Fibroblast of peridontal ligament (primary cell): ENCODE measurements around the gene CDC20B.

Source experiments
- DNase-seq: peaks from one replicate; pipeline ENCODE4 v3.0.0-alpha.2; 2010; ENCODE audit errors: extremely low read depth

Gene CDC20B, protein sequence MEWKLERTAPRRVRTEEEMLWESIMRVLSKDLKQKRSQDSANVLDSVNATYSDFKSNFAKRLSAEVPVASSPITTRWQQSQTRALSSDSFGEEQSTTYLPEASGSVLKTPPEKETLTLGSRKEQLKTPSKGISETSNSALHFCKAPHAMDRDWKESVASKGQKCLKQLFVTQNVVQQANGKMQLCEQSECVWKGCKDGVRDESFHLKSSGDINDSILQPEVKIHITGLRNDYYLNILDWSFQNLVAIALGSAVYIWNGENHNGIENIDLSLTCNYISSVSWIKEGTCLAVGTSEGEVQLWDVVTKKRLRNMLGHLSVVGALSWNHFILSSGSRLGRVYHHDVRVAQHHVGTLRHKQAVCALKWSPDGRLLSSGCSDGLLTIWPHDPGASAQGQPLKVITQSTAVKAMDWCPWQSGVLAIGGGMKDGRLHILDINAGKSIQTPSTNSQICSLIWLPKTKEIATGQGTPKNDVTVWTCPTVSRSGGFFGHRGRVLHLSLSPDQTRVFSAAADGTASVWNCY

DNA sequence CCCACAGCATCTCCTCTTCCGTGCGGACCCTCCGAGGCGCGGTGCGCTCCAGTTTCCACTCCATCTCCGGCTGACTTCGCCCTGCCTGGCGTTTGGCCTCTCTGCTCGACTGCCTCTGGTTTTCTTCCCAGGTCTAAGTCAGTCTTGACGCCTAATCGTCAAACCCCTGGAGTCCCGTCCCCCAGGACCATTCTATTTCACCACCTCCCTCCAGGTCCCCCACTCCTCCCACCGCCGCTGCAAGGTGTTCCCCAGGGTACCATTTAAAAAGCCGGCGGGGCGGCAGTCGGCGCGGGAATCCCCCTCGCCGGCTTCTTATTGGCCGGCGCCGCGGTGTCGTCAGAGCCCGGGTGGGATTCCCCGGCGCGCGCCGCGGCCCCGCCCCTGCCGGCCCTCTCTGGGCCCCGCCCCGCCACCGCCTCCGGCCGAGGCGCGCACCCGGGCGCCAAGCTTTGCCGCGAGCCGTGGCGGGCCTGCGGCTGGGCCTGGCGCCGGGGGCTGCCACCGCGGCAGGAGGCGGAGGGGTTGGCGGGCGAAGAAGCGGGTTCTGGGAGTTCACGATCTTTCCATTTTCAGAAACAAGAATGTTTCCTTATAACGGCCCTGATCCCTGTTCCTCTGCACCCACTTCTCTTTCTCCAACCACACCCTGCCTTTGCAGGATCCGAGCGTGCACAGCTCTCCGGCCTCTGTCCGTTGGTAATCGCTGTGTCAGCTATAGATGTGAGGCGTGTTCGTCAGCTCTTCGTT, at the start of gene CDC20B:
Gene CDC20B (minus strand): TSS at position 241 of the 750 bp plus-strand sequence. CDS start 177 bp downstream, at position 64.
- DNase-seq: peak; percentile 45

DNA sequence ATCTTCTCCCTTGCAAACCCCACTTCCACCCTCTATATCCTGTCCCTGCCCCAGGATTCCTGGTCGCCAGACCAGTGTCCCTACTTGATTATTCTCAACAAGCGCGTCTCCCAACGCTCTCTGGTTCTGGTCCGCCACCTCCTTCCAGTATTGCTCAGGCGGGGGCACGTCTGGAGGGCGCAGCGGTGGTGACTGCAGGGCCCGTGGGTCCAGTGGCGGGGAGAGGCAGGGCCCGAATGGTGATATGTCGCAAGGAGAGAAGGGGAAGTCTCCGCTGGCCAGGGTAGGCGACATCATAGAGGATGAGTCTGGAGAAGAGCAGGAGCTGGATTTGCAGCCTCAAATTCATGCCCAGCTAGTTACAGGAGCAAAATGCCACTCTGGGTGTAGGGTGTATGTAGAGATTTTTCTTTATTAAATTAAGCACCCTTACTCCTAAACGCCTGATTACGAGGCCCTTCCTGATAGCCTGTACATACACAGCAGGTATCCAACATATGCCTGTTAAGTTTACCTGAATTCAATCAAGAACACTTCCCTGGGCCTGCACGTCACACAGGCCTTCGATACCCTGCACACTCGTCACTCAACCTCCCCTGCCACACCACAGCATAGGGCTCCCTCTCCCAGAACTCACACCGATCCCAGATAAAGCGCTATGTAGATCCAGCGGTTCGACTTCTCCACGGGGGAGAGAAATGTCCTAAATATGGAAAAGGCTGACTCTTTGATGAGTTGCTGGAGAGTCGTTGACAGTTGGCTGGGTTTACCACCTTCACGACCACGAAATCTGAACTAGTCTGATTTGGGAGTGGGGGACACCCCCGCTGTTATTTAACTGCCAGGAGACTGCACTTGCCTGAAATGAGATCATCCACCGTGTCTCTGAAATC, 49.4 kb upstream of the CDC20B start:
- no peak for DNase-seq

DNA sequence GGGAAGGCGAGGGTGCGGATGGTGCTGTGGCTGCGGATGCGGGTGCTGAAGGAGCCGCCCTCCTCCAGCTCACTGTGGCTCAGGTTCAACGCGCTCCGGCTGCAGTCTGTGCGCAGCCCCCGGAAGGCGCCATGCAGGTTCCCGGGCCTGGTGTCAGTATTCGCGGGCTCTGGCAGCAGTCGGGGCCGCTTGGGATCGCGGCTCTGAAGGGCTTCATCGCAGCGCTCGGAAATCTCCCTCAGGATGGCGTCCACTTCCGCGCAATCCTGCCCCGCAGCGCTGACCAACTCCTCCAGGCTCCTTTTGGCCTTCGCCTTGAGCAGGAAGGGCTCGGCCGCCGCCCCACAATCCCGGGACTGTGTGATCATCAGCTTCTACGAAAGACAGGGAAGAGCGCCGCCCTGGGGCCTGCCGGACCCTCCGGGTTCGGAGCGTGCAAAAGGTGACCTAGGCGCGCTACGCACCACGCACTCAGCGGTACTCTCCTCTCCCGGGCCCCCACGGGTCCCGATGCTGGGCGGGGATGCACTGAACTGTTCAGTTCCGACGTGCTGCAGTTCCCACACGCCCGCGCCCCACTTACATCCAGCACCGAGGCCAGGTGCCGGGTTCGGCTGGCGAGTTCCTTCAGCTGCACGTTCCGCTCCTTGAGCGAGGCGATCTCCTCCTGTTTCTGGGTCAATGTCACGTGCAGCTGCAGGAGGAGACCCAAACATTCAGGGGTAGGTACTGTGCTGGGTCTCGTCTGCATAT, 47.6 kb upstream of the CDC20B start:
- DNase-seq: no peak

DNA sequence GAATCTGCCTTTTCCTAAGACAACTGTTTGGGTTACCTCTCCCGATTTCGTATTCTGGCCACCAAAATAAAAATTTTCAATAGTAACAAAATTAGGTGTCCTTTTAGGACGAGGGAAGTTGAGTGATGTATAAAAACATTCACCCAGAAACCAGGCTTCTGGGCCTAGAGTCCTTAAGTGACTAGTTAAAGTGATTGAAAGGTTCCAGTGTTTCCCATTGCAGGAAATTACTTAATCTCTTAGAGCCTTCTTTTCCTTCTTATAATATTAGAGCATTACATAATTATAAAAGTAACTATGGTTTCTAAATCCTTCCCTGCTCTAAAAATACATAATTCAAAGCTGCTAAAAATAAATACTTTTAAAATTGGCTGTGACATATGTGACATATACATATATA, 46.8 kb upstream of the CDC20B start:
- DNase-seq: no peak

DNA sequence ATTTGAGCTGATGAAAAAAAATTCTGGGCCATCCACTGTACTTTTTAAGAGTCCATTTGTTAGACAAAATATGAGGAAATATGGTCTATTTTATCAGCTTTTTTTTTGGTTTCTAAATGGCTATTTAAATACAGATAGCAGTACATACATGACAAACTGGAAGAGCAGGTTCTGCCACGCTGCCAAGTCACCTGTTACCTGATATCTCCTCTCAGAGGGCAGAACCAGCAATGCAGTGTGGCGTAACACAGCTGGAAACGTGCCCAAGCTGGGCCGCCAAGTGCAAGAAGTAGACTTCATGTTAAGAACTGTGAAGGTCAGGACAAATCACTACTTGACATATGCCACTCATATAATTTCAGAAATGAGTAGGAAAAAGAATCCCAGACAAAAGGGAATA, 46.0 kb upstream of the CDC20B start:
- no peak for DNase-seq

DNA sequence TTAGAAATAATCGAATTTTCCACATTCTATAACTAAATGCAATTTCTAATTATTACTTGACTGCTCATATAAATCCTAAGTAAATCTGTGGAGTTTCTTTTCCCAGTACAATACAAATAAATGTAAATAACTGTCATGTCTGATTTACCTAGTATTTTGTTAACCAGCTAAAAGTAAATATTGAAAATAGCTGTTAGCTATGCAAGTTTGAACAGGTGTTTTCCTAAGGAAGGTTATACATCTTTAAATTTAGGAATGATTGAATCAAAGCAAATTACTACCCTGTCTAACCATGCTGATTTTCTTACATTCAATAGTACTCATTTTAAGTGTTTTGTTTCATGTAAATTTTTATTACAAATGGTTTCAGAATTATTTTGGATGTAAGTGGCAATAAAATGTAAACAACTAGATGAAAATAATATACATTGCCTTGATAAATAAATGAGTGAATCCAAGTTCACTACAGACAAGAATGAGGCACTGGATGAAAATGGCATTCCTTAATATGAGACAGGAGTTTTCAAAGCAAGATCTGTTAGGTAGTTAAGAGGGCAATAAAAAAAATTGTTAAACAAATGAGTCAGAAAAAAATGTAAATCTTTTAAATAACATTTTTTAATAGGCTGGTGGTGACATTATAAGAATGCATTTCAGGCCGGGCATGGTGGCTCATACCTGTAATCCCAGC, 38.4 kb upstream of the CDC20B start:
- DNase-seq: no peak

DNA sequence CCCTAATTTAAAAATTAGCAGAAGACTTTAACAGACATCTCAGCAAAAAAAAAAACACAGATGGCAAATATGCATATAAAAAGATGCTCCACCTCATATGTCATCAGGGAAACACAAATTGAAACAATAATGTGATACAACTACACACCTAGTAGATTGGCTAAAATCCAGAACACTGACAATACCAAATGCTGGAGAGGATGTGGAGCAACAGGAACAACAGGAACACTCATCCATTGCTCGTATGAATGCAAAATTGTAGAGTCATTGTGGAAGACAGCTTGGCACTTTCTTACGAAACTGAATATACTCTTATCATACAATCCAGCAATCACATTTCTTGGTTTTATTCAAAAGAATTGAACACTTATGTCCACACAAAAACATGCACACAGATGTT, 32.0 kb upstream of the CDC20B start:
- DNase-seq: no peak

DNA sequence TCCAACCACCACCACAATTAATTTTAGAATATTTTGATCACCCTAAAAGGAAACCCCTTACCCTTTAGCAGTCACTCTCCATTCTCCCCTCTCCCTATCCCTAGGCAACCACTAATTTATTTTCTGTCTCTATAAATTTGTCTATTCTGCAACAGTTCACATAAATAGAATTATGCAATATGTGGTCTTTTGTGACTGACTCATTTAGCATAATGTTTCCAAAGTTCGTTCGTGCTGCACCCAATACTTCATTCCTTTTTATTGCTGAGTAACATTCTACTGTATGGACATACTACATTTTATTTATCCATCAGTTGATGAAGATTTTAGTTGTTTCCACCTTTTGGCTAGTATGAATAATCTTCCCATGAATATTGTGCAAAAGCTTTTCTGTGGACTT, 18.2 kb upstream of the CDC20B start:
- DNase-seq: peak; percentile 16

DNA sequence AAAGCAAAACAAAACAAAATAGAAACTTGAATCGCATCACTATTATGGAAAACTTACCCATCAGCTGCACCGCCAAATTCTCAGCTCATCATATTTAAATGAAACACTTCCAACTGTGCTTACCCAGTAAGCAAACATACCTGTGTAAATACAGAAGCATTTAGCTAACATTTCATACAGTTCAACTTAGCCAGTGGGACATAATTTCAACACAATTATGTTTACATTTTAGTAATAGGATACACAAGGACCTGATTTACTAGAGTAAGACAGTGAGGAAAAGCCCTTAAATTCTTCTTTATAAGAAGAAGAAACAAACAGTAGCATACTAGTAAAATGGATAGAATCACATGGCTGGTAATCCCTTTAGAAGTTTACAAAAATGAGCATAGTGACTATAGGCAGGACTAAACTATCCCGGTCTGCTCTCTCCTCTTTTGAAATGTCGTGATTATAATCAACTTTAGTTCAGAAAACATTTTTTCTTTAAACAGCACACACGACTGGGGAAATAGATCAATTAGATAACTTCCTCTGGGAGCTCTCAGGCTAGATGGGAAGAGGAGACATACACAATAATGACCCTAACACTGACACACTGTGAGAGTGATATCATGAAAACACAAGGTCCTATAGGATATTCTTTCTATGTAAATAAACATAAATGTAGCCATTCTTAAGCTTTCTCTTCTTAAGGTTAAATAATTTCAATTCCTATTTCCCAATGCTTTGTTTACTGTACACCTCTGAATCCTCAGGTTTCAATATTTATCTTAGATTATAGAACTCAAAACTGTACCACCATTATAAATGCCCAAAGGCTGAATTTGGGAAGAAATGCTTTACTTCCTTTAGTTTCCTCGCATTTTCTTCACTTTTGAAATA, 15.9 kb upstream of the CDC20B start:
- DNase-seq: no peak

DNA sequence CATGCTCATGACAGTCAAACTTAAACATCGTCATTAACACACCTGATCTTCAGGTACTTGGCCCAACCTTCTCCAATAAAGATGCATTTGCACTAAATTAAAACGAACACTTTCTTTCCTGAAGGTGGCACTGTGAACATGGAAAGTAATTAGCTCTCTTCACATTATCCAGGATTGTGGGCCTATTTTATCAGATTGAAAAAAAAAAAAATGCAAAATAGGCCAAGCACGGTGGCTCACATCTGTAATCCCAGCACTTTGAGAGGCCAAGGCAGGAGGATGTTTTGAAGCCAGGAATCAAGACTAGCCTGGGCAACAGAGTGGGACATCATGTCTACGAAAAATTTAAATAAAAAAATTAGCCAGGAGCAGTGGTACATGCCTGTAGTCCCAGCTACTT, 14.4 kb upstream of the CDC20B start:
- no peak for DNase-seq

DNA sequence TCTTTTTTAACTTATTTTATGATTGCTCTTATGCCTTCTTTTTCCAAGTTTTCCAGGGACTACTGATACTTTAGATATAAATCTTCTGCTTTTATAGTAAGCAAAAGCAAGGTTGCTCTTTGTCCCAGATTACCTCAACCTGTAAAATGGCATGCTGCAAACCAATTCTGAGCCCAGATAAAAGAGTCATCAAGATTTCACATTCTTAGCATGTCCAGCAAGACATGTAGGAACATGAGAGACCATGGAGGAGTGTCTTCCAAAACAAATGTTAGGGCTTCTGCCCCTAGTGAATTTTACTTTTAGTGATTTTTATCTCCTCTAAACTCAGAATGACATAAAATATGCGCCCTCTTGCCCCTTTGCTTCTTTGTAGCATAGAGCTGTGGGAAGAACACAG, 7.0 kb upstream of the CDC20B start:
- no peak for DNase-seq

DNA sequence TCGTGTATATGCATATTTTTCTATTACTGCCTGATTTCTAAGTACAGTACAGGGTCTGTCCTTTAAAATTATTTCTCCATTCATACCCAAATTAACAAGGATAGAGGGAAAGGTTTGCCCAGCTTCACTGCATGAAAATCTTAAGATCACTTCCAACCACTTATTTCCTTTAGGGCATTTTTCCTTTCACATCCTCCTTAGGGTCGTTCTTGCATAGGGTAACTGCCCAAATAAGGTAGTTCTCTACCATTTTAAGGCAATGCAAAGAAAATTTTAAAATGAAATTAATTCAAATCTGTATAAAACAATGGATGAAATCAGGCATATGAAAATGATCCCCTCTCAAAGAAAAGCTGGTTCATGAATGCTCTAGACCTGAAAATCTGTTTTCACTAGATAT, 4.1 kb upstream of the CDC20B start:
- no peak for DNase-seq

DNA sequence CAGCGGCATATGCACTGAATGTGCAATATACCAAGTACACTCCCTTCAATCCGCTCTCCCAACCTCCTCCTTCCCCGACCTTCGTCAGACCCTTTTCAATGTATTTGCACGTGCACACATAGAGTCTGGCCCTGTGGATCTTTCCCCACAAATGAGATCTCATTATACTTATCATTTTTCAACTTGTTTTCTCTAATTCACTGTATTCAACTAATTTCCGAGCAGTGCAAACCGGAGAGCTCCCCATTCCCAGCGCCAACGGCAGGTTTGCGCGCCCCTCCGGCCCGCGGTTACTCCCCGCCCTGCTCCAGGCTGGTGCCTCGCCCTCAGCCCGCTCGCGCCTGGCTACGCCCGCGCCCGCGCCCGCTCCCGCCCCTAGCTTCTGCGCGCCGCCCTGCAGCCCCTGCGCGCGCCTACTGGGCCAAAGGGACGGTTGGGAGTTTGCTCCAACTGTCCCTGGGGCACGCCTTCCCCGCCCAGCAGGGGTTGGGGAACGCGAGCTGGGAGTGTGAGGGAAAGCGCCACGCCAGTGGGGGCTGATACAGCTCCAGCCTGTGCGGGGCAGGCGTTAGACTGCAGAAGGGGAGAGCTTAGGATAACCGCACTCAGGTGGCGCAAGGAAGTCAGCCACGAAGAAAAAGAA, 3.3 kb upstream of the CDC20B start:
- no peak for DNase-seq

DNA sequence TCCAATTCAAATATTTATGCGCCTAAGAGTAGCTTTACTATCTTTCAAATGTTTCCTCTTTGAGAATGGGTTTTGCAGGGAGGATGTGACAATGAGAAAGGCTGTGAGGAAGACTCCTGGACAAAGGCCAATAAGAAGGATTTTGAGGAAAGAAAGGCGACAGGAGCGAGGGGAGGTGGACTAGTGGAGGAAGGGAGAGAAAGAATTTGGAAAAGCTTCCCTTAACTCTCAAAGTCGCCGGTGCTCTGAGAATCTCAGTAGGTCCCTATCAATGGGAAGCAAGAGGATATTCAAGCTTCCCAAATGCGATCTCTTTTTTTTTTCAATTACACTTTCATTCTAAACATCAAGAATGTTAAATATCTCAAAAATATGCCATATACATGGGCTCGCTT, 2.8 kb upstream of the CDC20B start:
- DNase-seq: no peak

DNA sequence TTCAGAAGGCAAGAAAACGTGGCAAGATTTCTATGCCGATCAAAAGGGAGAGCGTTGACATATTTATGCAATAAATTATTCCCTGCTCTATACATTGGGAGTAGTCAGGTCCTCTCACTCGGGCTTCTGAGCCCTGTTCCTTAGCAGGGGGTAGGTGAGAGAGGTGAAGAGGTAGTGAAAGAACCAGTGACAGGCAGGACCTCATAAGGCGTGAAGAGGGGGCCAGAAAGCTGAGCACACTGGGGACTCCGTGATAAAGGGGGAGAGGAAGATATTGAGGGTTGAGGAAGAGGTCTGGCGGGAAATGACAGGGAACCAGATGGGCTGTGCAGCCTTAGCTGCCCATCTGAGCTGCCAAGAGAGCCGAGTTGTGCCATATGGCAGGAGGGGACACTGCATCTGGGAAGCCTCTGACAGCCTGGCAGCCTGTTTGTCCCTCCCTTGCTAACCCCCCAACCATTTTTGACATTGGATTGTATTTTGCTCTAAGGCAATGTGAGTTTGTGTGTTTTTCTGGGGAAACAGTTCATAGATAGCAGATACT, 782 bp upstream of the CDC20B start:
- no peak for DNase-seq

DNA sequence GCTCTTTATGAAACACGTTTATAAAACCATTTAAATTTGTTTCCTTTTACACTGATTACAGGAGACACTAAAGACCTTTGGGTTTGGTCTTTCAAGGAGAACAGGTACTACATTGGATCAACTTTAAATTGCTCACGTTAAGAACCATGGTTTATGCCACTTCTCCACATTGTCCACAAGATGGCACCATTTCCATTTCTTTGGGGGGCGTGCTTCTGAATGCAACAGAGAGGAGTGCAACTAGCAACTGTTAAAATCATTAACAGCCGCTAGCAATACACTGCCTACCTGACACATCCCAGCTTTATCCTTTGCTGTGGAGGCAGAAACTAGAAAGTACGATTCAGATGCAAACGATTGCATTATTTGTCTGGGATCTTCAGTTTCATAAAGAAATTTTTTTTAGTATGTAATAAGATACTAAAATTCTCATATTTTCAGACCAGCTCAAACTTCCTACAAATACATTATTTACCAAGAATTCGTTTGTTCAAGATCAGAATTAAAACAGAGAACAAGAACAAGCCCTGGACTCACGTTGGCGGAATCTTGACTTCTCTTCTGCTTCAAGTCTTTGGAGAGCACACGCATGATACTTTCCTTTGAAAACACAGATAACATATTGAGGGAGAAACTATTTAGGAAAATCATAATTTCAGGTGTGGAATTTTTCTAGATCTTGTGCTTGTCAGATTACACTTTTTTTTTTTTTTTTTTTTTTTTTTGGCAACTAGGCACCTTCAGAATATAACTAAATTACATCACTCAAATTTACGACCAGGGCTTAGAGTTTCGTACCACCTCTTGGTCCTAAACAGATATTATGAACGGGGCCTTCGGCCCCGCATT, 702 bp downstream of the CDC20B start:
- peak; percentile 82 for DNase-seq

DNA sequence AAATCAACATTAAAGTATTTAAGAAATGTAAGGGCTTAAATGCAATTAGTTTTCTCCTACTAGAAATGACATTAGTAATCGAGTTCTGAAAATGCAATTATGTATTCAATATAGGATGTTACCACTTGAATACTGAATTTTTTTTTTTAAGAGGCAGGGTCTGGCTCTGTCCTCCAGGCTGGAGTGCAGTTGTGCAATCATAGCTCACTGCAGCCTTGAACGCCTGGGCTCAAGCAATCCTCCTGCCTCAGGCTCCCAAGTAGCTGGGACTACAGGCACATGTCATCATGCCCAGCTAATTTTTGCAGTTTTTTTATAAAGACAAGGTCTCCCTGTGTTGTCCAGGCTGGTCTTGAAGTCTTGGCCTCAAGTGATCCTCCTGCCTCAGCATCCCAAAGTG, 1.5 kb downstream of the CDC20B start:
- no peak for DNase-seq

DNA sequence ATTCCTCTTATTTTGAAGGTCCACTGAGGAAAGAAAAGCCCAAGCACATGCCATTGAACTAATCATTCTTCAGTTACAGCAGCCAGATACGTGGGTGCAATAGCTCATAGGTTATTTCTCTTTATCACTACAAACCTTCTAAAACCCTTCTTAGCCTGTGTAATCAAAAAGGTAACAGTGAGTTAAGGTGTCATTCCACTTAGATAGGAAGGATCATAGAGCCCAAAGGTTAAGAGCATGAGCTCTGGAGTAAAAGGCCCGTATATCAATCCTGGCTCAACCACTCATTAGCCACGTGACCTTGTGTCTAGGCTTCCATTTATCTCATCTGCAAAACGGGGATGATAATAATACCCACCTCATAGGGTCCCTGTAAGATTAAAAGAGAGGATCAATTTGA, 10.3 kb downstream of the CDC20B start:
- no peak for DNase-seq
